Fibroblast of skin of back (primary cell): ENCODE results near the gene HADHA. TPM values are rescaled to one million over a fixed set of nuclear protein-coding genes. Genes with fewer than 3 reads are reported as not detected.
"Not testable (repeated sequence)": the region's sequence is repeated elsewhere in the genome, so short reads cannot be mapped to it uniquely, and the experiment has no call there.

ENCODE experiments used
- DNase-seq: peaks from one replicate; pipeline ENCODE4 v3.0.0-alpha.2; 2013
- polyA plus RNA-seq, 2 experiments: library from polyadenylated mRNA; unstranded; fragments of 120-200 nt; gene quantifications; one replicate each; pipeline ENCODE4 v1.2.1, GENCODE V29; 2013; ENCODE audit not compliant: insufficient read length in 2 of 2

HADHA gene
- polyA plus RNA-seq (2013, experiment 1 of 2; ENCODE audit: insufficient read length): 124 TPM
- polyA plus RNA-seq (2013, experiment 2 of 2; ENCODE audit: insufficient read length): 115 TPM

- DNase-seq: peak; percentile 89
Measured at GRCh38 chr2:26244309-26245230, at the start of gene HADHA, which contains the start of gene HADHB. TSS of gene HADHA (minus strand) at chr2:26244632. CDS start at chr2:26244596, 36 bp downstream. TSS of gene HADHB (plus strand) at chr2:26244939. CDS start at chr2:26254255, 9,316 bp downstream.

GRCh38 chr2:26292646-26293045, 48.2 kb upstream of the HADHA start:
- DNase-seq: no peak

- DNase-seq: no peak
Measured at GRCh38 chr2:26290001-26290400, 45.6 kb upstream of the HADHA start.

- DNase-seq: no peak
Measured at GRCh38 chr2:26285931-26286330, 41.5 kb upstream of the HADHA start.

GRCh38 chr2:26284132-26284531, 39.7 kb upstream of the HADHA start:
- peak; percentile 70 for DNase-seq

GRCh38 chr2:26283606-26284005, 39.2 kb upstream of the HADHA start:
- no peak for DNase-seq

GRCh38 chr2:26281226-26281625, 36.8 kb upstream of the HADHA start:
- no peak for DNase-seq

- no peak for DNase-seq
Measured at GRCh38 chr2:26279886-26280285, 35.5 kb upstream of the HADHA start.

- DNase-seq: no peak
Measured at GRCh38 chr2:26276484-26277227, 32.2 kb upstream of the HADHA start.

- peak; percentile 49 for DNase-seq
Measured at GRCh38 chr2:26274058-26274613, 29.7 kb upstream of the HADHA start.

GRCh38 chr2:26273501-26273900, 29.1 kb upstream of the HADHA start:
- DNase-seq: peak; percentile 32

- no peak for DNase-seq
Measured at GRCh38 chr2:26270373-26270772, 25.9 kb upstream of the HADHA start.

- no peak for DNase-seq
Measured at GRCh38 chr2:26269571-26270158, 25.2 kb upstream of the HADHA start.

- not testable (repeated sequence) for DNase-seq
Measured at GRCh38 chr2:26268670-26269385, 24.4 kb upstream of the HADHA start.

GRCh38 chr2:26268213-26268612, 23.8 kb upstream of the HADHA start:
- peak; percentile 11 for DNase-seq

- not testable (repeated sequence) for DNase-seq
Measured at GRCh38 chr2:26258836-26259235, 14.4 kb upstream of the HADHA start.

- DNase-seq: no peak
Measured at GRCh38 chr2:26255759-26256384, 11.4 kb upstream of the HADHA start.

- DNase-seq: no peak
Measured at GRCh38 chr2:26251893-26252292, 7.5 kb upstream of the HADHA start.

GRCh38 chr2:26249625-26250024, 5.2 kb upstream of the HADHA start:
- no peak for DNase-seq

- no peak for DNase-seq
Measured at GRCh38 chr2:26246818-26247217, 2.4 kb upstream of the HADHA start.

- DNase-seq: peak; percentile 3
Measured at GRCh38 chr2:26245810-26246209, 1.4 kb upstream of the HADHA start.
